OCI-M1 (cell line): ENCODE data around the gene ARHGAP45.
"Not testable (repeated sequence)": the region's sequence is repeated elsewhere in the genome, so short reads cannot be mapped to it uniquely, and the experiment has no call there.

ENCODE experiments used
- DNase-seq: peaks from one replicate; lab custom pipeline; 2025; lab: John Stamatoyannopoulos, UW

ARHGAP45 gene

GRCh38 chr19:1066748-1067340 is at the start of gene ARHGAP45:
ARHGAP45 (plus strand) TSS chr19:1067167; CDS start chr19:1067406, 239 bp downstream.
- peak; percentile 42 for DNase-seq

GRCh38 chr19:1017906-1018305 is 49.1 kb upstream of the ARHGAP45 start:
- no peak for DNase-seq

- DNase-seq = peak; percentile 12
These were observed 48.6 kb upstream of the ARHGAP45 start for GRCh38 chr19:1018393-1018792.

GRCh38 chr19:1018932-1019615 is 47.9 kb upstream of the ARHGAP45 start:
- no peak for DNase-seq

GRCh38 chr19:1019616-1019961 is 47.4 kb upstream of the ARHGAP45 start:
- no peak for DNase-seq

- DNase-seq = no peak
These were observed 46.7 kb upstream of the ARHGAP45 start for GRCh38 chr19:1019980-1020867.

- peak; percentile 94 for DNase-seq
These were observed 46.0 kb upstream of the ARHGAP45 start, which contains the start of gene TMEM259 for GRCh38 chr19:1020868-1021425. TMEM259 (minus strand) TSS chr19:1021123; CDS start chr19:1020996, 127 bp downstream.

- DNase-seq = not testable (repeated sequence)
These were observed 43.1 kb upstream of the ARHGAP45 start for GRCh38 chr19:1023883-1024188.

GRCh38 chr19:1025080-1025479 is 41.9 kb upstream of the ARHGAP45 start:
- not testable (repeated sequence) for DNase-seq

GRCh38 chr19:1025960-1026782 is 40.8 kb upstream of the ARHGAP45 start, which contains the start of gene CNN2:
CNN2 (plus strand) TSS chr19:1026608; CDS start chr19:1026662, 54 bp downstream.
- DNase-seq = peak; percentile 72

- DNase-seq = no peak
These were observed 40.0 kb upstream of the ARHGAP45 start for GRCh38 chr19:1026783-1027649.

GRCh38 chr19:1027650-1028061 is 39.3 kb upstream of the ARHGAP45 start:
- DNase-seq = no peak

- DNase-seq = no peak
These were observed 38.7 kb upstream of the ARHGAP45 start for GRCh38 chr19:1028062-1028926.

- no peak for DNase-seq
These were observed 34.6 kb upstream of the ARHGAP45 start for GRCh38 chr19:1032264-1032867.

- no peak for DNase-seq
These were observed 30.9 kb upstream of the ARHGAP45 start for GRCh38 chr19:1035998-1036621.

GRCh38 chr19:1037621-1038064 is 29.3 kb upstream of the ARHGAP45 start:
- no peak for DNase-seq

GRCh38 chr19:1038978-1039645 is 27.9 kb upstream of the ARHGAP45 start:
- DNase-seq = no peak
